Endothelial cell of umbilical vein (primary cell): ENCODE results near the gene KCNMA1. TPM values are rescaled to one million over a fixed set of nuclear protein-coding genes. Genes with fewer than 3 reads are reported as not detected.

Experiments used
- BruUV-seq: library from RNA; stranded (reverse); fragments of 400-500 nt; replicated peaks from 2 replicates; lab custom pipeline; 2021; lab: Mats Ljungman, UMichigan
- CTCF ChIA-PET: fragments of 300-600, 350-600 bp; sonication (Branson Sonifier 250); formaldehyde crosslinking; loops from one replicate; lab custom pipeline; 2021; ENCODE audit warnings: antibody characterized with exemption, inconsistent platforms; lab: Charles Lee
- POLR2A ChIA-PET: fragments of 300-600, 350-600 bp; sonication (Branson Sonifier 250); formaldehyde crosslinking; loops from one replicate; lab custom pipeline; 2021; ENCODE audit warnings: antibody characterized with exemption, inconsistent platforms; lab: Charles Lee
- DNase-seq: peaks from one replicate; pipeline ENCODE4 v3.0.0-alpha.2; 2011; ENCODE audit warnings: low read depth, low spot score
- FAIRE-seq: peaks from 2 replicates; lab custom pipeline; 2011; peaks lifted over from hg19 to GRCh38; lab: Jason Lieb, UNC
- H2AFZ ChIP-seq: 2 replicates; pipeline ENCODE4 v1.6.0; 2012; ENCODE audit warnings: low read depth, low read length, control low read depth, inconsistent platforms
- H3K27ac ChIP-seq: 2 replicates; pipeline ENCODE4 v1.5.1; 2011; ENCODE audit warnings: low read depth, mild to moderate bottlenecking, control low read depth, low read length, moderate library complexity; ENCODE audit not compliant: insufficient read depth
- H3K27me3 ChIP-seq, 2 experiments: 2 replicates each; pipeline versions ENCODE4 v1.6.0 to v1.6.1; 2011; ENCODE audit warnings: low read length in 2 of 2, mixed read lengths in 1 of 2; ENCODE audit not compliant: control insufficient read depth in 2 of 2, insufficient read depth in 2 of 2
- H3K36me3 ChIP-seq, 2 experiments: 2 replicates in 1 of 2; 3 replicates in 1 of 2; pipeline ENCODE4 v1.5.1; 2011; ENCODE audit warnings: low read length in 2 of 2, mild to moderate bottlenecking in 1 of 2, moderate library complexity in 1 of 2; ENCODE audit not compliant: control insufficient read depth in 2 of 2, insufficient read depth in 2 of 2; ENCODE audit errors: extremely low read depth in 1 of 2
- H3K4me1 ChIP-seq: 3 replicates; pipeline ENCODE4 v1.5.1; 2011; ENCODE audit warnings: mild to moderate bottlenecking, low read length; ENCODE audit not compliant: control insufficient read depth, insufficient read depth; ENCODE audit errors: extremely low read depth
- H3K4me2 ChIP-seq: 2 replicates; pipeline ENCODE4 v1.6.1; 2011; ENCODE audit warnings: low read length, control low read depth, mixed read lengths; ENCODE audit not compliant: insufficient read depth
- H3K4me3 ChIP-seq, 3 experiments: fragments of 200-600 bp in 1 of 3; sonication (generic), shearing (Covaris generic) in 1 of 3; replicated peaks in 1 of 3; 2 replicates each; pipeline ENCODE4 v1.5.1; 2011 to 2016; ENCODE audit warnings: control low read depth in 3 of 3, low read length in 3 of 3, mild to moderate bottlenecking in 2 of 3, inconsistent platforms in 1 of 3, low read depth in 1 of 3, moderate library complexity in 1 of 3; ENCODE audit not compliant: insufficient read depth in 1 of 3
- H3K79me2 ChIP-seq: 2 replicates; pipeline ENCODE4 v1.6.0; 2012; ENCODE audit warnings: low read length, inconsistent platforms; ENCODE audit not compliant: control insufficient read depth, insufficient read depth
- H3K9ac ChIP-seq: replicated peaks from 2 replicates; pipeline ENCODE3; 2011; ENCODE audit warnings: low read length, control low read depth; ENCODE audit not compliant: insufficient read depth; ENCODE audit errors: extremely low read depth
- H3K9me1 ChIP-seq: replicated peaks from 3 replicates; pipeline ENCODE4 v1.6.0; 2011; ENCODE audit warnings: mild to moderate bottlenecking, low read length; ENCODE audit not compliant: control insufficient read depth, insufficient read depth; ENCODE audit errors: extremely low read depth
- H3K9me3 ChIP-seq: replicated peaks from 2 replicates; pipeline ENCODE4 v1.5.1; 2012; ENCODE audit warnings: low read length, inconsistent platforms; ENCODE audit not compliant: control insufficient read depth, insufficient read depth
- H4K20me1 ChIP-seq: replicated peaks from 2 replicates; pipeline ENCODE3; 2011; ENCODE audit warnings: mild to moderate bottlenecking, low read length; ENCODE audit not compliant: control insufficient read depth, insufficient read depth; ENCODE audit errors: extremely low read depth
- EZH2 ChIP-seq: IDR thresholded peaks from 2 replicates; pipeline ENCODE4 v1.6.1; 2012; ENCODE audit warnings: borderline replicate concordance, low read depth, mild to moderate bottlenecking, moderate library complexity, low read length, inconsistent platforms; ENCODE audit not compliant: severe bottlenecking
- FOS ChIP-seq: IDR thresholded peaks from 2 replicates; pipeline ENCODE4 v1.6.1; 2011; ENCODE audit warnings: mild to moderate bottlenecking, low read length, moderate library complexity, borderline replicate concordance; ENCODE audit not compliant: insufficient read depth
- GATA2 ChIP-seq: IDR thresholded peaks from 2 replicates; pipeline ENCODE4 v1.7.0; 2011; ENCODE audit warnings: low read depth, mild to moderate bottlenecking, moderate library complexity, mixed read lengths, low read length; ENCODE audit not compliant: insufficient read length, insufficient read depth
- JUN ChIP-seq: IDR thresholded peaks from 2 replicates; pipeline ENCODE4 v1.6.1; 2011; ENCODE audit warnings: borderline replicate concordance, low read depth; ENCODE audit not compliant: insufficient read length, insufficient read depth
- MYC ChIP-seq: IDR thresholded peaks from one replicate; pipeline ENCODE4 v1.6.1; 2011; ENCODE audit warnings: mild to moderate bottlenecking, low read depth, low read length
- POLR2A ChIP-seq: IDR thresholded peaks from 2 replicates; pipeline ENCODE4 v1.6.1; 2012; ENCODE audit warnings: low read depth, mild to moderate bottlenecking, control low read depth, low read length
- POLR2AphosphoS5 ChIP-seq: IDR thresholded peaks from 2 replicates; pipeline ENCODE4 v1.6.1; 2012; ENCODE audit warnings: low read depth, mild to moderate bottlenecking, control low read depth, low read length, moderate library complexity; ENCODE audit not compliant: insufficient read depth
- dilution Hi-C: fragments of 300-500 bp; cut with MboI; formaldehyde crosslinking; loops from one replicate; pipeline ENCODE4 v1.15.0; 2019; ENCODE audit warnings: low sequenced_read_pairs; ENCODE audit not compliant: extremely low pct_ligation_motif_present
- intact Hi-C: fragments of 100-400 bp; cut with micrococcal nuclease; formaldehyde crosslinking; loops from one replicate; pipeline ENCODE4 v1.10.0; 2022
- polyA plus RNA-seq, 4 experiments: library from polyadenylated mRNA; depleted of rRNA in 3 of 4; stranded (reverse) in 3 of 4; unstranded in 1 of 4; fragments of >200 nt; gene quantifications; 2 replicates each; pipeline versions ENCODE4 v1.2.1 to v1.2.3, GENCODE V29; 2011 to 2012; ENCODE audit warnings: missing spikeins in 1 of 4
- total RNA-seq: library from RNA; stranded (reverse); gene quantifications from 2 replicates; pipeline ENCODE4 v1.2.3, GENCODE V29; 2021
- TF ChIP-seq, protein P1 (sequence below): IDR thresholded peaks from 2 replicates; pipeline ENCODE4 v1.6.1; 2011; ENCODE audit not compliant: insufficient read depth, insufficient read length
- TF ChIP-seq, protein P2 (sequence below), 2 donors: IDR thresholded peaks; 1 replicate in 1 of 2; 2 replicates in 1 of 2; pipeline ENCODE4 v1.5.1; 2011; ENCODE audit warnings: low read length in 2 of 2, mild to moderate bottlenecking in 2 of 2, moderate library complexity in 2 of 2, control low read depth in 1 of 2, inconsistent platforms in 1 of 2, low read depth in 1 of 2; ENCODE audit not compliant: insufficient read depth in 1 of 2; ENCODE audit errors: extremely low read depth in 1 of 2

The KCNMA1 gene
- total and polyA plus RNA-seq, 2 donors (not counting 3 experiments of a cell fraction or from before 2014, with no cell fraction given), result 0.10 to 0.82 TPM

- no peak overlapping the region for H3K4me3 ChIP-seq
- dilution Hi-C loops (no loop called here), intact Hi-C loops (no loop called here)
- H3K9ac ChIP-seq, result no peak overlapping the region
- H3K27ac ChIP-seq, result no peak overlapping the region
- no peaks in the 10 kb centered on the region for H3K27me3 ChIP-seq
- H3K9me3 ChIP-seq, result no peaks in the 10 kb centered on the region
- ChIA-PET CTCF (no interaction called here), POLR2A (no interaction called here)
- no peak for FAIRE-seq
- no peaks in the 10 kb centered on the region for H3K36me3 ChIP-seq
- no peak overlapping the region for H3K4me2 ChIP-seq
- no TSS peak for BruUV-seq
- H3K79me2 ChIP-seq, result no peaks in the 10 kb centered on the region
- H4K20me1 ChIP-seq, result no peaks in the 10 kb centered on the region
- no peak for DNase-seq
- TF ChIP-seq MYC (no peak), POLR2A (no peak), FOS (no peak), GATA2 (no peak), JUN (no peak), EZH2 (no peak), POLR2AphosphoS5 (no peak)
- TF ChIP-seq, protein P1, sequence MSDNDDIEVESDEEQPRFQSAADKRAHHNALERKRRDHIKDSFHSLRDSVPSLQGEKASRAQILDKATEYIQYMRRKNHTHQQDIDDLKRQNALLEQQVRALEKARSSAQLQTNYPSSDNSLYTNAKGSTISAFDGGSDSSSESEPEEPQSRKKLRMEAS, result no peak
- TF ChIP-seq, protein P2, sequence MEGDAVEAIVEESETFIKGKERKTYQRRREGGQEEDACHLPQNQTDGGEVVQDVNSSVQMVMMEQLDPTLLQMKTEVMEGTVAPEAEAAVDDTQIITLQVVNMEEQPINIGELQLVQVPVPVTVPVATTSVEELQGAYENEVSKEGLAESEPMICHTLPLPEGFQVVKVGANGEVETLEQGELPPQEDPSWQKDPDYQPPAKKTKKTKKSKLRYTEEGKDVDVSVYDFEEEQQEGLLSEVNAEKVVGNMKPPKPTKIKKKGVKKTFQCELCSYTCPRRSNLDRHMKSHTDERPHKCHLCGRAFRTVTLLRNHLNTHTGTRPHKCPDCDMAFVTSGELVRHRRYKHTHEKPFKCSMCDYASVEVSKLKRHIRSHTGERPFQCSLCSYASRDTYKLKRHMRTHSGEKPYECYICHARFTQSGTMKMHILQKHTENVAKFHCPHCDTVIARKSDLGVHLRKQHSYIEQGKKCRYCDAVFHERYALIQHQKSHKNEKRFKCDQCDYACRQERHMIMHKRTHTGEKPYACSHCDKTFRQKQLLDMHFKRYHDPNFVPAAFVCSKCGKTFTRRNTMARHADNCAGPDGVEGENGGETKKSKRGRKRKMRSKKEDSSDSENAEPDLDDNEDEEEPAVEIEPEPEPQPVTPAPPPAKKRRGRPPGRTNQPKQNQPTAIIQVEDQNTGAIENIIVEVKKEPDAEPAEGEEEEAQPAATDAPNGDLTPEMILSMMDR (IDR thresholded peaks at IDR 0.05; ENCODE audit: extremely low read depth in 1 of 2, insufficient read depth in 1 of 2, low read depth in 1 of 2, low read length in 2 of 2), result no peak
- H2AFZ ChIP-seq, result no peak overlapping the region
- H3K4me1 ChIP-seq, result no peaks in the 10 kb centered on the region
- H3K9me1 ChIP-seq, result no peaks in the 10 kb centered on the region
Measured at GRCh38 chr10:77669892-77670291, 32.3 kb upstream of the KCNMA1 start.
